Stimulated activated CD8-positive, alpha-beta memory T cell treated with anti-CD3 and anti-CD28 coated beads, Interleukin-7, amount 100 ng/mL, for 1 hour (primary cell): Measurements from ENCODE around the gene DEGS1.
A peak's percentile ranks its signal among the peaks of the same experiment; 100 is the strongest.
"Not testable (repeated sequence)": the region's sequence is repeated elsewhere in the genome, so short reads cannot be mapped to it uniquely, and the experiment has no call there.

Source experiments
- DNase-seq, 2 donors: peaks; one replicate each; pipeline ENCODE4 v3.0.0-alpha.2; 2020; ENCODE audit warnings: low read depth in 2 of 2

Gene DEGS1

DNA sequence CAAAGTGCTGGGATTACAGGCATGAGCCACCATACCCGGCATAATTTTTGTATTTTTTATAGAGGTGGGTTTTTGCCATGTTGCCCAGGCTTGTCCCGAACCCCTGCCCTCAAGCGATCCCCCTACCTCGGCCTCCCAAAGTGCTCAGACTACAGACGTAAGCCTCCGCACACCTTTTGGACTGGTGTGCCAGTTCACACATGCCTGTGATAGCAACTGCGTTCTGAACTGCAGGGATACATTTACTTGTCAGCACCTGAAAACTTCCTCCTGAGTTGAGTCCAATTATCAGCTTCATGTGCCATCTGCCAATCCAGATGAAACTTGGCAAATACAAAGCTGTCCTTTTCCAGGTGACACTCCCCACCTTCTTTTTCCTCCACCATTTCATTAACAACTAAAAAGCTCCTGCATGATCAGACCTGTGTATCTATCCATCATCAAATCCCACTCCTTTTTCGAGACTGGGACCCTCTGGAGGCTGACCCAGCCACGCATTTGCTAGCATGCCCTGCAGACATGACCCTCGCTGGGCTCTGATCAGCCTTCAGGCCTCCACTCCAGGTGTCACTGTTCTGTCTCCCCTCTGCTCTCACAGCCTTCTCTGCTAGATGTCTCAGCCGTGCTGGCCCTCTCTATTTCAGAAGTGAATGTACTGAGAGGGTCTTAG lies 2.1 kb upstream of the DEGS1 start:
- no peak for DNase-seq

GRCh38 chr1:224181453-224181810 lies 1.6 kb upstream of the DEGS1 start:
- DNase-seq, result no peak

GRCh38 chr1:224182057-224182865 lies 779 bp upstream of the DEGS1 start:
- no peak for DNase-seq

DNA sequence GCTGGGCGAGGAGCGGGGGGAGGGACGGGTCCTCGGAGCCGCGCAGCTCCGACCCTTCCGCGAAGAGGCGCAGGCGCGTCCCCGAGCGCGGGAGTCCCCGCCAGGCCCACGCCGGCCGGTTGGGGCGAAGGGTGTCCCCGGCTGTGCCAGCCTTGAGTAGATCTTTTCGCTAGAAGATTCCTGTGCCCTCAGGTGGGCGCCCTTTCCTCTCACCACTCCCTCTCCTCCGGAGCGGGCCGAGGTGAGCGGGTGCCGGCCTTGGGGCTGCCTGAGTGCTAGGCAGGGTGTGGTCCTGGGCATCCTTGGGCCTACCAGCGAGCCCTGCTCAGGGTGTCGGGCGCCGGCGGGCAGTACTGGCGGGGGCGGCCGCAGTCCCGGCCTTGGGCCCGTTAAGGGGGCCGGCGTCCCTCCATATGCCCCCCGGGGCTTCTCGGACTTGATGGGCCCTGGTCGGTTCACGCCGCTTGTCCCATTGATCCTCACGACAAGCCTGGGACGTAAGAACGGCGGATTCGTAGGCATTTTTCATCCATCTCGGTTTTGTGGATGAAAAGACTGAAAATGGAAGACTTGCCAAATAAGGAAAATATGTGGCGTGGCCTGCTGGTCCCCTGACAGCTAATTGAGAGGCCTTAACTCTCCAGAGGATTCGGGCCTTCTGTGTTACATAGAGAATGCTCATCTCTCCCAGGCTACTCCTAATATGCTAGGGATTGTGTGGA lies 712 bp downstream of the DEGS1 start:
- peak; percentile 26 to 28 for DNase-seq

DNA sequence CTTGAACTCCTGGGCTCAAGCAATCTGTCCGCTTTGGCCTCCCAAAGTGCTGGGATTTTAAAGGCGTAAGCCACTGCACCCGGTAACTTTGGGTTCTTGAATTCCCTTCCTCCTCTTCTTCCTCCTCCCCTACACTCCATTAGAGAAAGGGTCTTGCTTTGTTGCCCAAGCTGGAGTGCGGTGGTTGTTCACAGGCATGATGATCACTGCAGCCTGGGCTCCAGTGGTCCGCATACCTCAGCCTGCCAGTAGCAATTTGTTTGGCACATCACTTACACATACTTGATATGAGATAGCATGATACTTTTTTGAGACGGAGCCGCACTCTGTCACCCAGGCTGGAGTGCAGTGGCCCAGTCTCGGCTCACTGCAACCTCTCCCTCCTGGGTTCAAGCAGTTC lies 2.2 kb downstream of the DEGS1 start:
- DNase-seq, result no peak

GRCh38 chr1:224188286-224188685 lies 5.2 kb downstream of the DEGS1 start:
- DNase-seq, result no peak

- no peak for DNase-seq
These were observed 6.5 kb downstream of the DEGS1 start for GRCh38 chr1:224189561-224189960.

- no peak for DNase-seq
These were observed 9.2 kb downstream of the DEGS1 start for GRCh38 chr1:224192082-224192788.

DNA sequence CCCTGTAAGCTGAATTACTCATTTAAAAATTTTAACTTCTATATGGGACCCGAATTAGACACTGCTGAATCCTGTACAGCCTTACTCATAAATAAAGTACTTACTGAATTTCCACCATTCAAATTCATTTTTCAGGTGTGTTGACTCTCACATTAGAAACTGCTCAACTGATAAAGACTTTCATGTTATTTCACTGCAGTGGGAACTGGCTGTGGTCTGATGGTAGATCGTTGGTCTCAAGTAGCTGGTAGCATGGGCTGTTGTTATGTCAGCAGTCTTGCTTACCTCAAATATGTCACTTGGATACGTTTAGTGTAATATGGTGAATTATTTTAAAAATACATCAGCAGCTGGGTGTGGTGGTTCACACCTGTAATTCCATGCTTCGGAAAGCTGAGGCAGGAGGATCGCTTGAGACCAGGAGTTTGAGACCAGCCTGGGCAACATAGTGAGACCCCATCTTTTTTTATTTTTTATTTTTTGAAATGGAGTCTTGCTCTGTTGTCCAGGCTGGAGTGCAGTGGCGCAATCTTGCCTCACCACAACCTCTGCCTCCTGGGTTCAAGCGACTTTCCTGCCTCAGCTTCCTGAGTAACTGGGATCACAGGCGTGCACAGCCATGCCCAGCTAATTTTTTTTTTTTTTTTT lies 10.4 kb downstream of the DEGS1 start:
- no peak for DNase-seq

DNA sequence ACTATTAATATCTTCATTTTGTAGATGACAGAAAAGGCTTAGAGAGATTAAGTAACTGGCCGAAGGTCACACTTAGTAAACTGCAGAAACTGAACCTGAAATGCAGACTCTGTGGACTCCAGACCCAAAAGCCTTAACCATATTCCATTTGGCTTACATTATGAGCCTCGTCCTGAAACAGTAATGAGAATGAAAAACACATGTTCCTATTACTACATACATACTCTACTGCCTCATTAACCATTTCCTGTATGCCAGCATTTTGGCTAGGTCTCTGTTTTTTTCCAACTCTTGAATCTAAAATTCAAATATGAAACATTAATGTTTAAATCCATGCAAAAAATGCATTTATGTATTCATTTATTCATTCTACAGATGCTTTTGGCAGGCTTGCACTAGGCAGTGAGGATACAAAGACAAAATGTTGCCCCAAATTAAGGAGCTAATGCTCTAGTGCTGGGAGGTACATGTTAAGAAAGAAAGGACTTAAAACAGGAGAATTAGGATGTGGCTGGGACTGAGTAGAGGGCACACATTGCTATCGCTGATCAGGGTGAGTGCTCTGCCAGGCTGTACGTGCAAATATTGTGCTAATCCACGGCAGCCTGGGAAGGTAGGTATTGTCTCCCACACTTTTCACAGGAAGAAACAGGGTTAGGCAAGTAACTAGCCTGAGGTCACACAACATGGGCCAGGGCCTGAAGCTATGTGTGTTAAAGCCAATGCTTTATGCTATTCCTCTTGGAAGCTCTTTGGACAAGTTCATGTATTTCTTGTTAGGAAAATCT lies 14.0 kb downstream of the DEGS1 start:
- DNase-seq, result no peak

- no peak for DNase-seq
These were observed 15.5 kb downstream of the DEGS1 start for GRCh38 chr1:224198572-224198971.

DNA sequence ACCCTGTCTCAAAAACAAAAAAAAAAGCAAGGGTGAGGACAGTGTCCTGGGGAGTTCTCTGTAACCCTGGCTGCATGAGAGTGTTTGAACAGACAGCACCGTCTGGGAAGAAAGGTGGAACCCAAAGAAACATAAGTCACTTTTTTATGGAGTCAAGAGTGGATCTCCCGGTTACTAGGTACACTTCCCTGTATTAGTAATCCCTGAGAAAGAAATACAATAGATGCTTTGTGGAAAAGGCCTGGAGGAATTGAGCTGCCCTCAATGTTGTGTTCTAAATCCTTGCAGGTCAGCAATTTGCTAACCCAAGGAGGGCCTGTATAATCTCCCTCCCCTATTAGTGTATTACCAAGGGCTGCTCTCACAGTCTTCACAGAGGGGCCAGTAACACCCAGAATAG lies 16.6 kb downstream of the DEGS1 start:
- DNase-seq, result no peak

- no peak for DNase-seq
These were observed 18.3 kb downstream of the DEGS1 start for GRCh38 chr1:224201383-224201782.

DNA sequence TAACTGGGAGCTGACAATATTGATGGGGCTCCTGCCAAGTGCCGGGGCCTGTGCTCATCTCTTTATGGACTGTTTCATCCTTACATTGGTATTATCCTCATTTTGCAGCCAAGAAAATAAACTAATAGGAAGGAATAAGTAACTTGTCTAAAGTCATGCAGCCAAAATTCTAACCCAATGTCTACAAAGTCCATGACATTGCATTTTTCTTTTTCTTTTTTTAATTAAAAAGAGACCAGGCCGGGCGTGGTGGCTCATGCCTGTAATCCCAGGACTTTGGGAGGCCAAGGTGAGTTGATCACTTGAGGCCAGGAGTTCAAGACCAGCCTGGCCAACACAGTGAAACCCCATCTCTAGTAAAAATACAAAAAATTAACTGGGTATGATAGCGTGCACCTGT lies 18.8 kb downstream of the DEGS1 start:
- DNase-seq, result no peak

DNA sequence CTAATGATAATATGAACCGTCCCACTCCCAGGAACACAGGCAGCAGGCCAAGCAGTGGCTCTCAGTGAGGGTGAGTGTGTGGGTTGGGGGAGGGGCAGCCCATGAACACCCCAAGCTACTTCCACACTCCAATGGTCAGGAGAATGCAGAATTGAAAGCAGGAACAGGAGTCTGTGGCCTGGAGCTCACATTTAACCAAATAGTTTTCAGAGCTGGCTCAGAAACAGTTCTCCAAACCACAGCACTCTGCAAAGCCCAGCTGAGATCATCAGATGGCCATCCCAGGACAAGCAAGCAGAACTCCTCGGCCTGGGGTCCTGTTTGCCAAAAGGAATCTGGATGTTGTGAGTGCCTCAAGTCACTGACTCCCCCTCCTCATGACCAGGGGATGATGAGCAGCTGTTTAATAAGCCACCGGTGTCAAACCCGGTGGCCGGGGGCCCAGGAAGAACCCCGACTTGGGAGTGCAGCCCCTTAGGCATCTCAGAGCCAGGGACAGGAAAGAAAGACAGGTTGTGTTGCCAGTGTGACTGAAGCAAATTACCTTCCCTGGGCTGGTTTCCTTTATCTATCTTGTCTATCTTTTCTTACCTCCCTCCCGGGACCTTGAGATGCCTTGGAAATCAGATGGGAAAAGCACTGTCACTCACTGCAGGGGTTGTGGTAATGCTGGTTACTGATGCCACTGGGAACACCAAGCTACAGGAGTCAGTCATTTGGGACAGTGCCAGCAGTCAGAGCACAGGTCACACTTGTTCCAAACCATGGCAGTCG lies 20.4 kb downstream of the DEGS1 start:
- DNase-seq, result no peak

DNA sequence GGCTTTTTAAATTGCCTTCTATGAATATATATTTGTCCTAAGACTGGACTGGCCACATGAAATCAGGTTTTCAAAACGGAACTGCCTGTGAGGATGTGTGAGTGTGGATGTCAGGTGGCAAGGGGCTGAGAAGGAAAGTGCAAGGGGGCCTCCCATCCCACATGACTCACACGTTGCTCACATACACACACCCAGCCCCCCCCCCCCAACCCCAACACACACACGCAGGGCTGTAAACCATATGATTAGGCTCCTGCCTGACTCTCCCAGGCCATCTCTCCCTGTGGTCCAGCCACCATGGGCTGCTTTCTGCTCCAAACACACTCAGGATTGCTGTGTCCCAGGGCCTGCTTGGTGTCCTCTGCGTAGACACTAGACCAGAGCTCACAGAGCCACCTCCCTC lies 22.4 kb downstream of the DEGS1 start:
- no peak for DNase-seq

DNA sequence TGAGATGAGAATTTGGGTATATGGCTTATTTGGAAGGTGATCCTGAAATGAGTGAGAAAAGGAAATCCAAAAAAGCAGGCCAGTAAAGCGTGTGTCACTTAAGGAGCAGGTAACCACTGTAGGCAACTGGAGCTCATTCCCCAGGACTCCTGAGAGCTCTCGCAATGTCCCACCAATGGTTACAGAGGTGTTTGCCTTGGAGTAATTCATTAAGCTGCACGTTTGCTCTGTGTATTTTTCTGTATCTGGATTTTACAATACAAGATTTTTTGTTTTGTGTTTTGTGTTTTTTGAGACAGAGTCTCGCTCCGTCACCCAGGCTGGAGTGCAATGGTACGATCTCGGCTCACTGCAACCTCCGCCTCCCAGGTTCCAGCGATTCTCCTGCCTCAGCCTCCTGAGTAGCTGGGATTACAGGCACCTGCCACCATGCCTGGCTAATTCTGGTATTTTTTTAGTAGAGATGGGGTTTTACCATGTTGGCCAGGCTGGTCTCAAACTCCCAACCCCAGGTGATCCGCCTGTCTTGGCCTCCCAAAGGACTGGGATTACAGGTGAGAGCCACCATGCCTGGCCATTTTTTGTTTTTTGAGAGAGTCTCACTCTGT lies 23.0 kb downstream of the DEGS1 start:
- DNase-seq, result not testable (repeated sequence)

DNA sequence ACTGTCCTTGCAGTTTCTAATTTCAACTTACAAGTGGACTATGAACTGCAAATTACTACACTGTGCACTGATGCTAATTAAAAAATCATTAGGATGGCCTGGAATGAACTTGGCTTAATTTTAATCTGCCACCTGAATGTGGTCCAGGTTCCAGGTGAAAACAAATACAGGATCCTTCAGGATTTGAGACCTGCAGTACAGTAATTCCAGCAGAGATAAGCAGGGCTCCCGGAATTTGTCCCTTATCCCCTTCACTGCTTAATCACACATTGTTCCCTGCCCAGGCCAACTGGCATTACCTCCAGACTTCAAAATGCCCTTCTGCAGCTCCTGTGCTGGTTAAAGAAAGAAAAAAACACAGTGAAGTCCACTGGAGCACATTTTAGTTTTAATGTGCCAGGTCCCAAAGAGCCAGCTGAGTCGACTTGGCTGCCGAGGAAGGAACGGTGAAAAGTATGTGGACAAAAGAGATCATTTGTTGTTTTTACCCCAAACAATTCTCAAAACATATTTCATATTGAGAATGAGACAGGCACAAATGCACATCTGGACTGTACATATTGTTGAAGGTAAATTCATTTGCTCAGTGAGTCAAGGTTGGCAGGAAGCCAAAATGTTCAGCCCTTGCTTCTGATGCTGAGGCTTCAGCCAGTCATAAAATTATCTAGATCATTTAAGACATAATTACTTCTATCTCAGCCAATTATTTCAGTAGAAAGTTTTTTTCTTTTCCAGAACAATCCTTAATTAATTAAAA lies 28.3 kb downstream of the DEGS1 start:
- no peak for DNase-seq

DNA sequence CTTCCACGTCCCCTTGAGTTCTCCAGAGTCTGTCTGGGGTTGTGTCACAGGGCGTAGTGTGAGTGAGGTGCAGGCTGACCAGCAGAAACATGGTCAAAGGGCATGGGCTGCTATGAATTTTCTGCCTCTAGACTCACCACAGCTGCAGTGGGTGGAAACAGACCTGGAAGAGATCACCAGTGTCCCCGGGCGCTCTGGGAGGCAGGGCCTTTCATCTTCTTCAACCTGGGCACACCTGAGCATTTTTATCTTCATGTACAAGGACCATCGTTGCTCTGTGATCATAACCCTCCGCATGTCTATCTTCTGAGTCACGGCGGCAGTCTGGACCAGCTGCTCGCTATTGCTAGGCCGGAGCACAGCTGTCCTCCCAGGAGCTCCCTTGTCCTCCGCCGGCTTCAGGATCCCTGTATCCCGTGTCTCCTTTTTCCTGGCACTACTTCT lies 29.6 kb downstream of the DEGS1 start:
- no peak for DNase-seq
